ENCODE results near the gene PDCD1.

- no peak for TF ChIP-seq CTCF (tag by site-specific recombination; IDR thresholded peaks at IDR 0.05)
- no peak for TF ChIP-seq REST (tag by site-specific recombination; IDR thresholded peaks at IDR 0.05)
- TF ChIP-seq SETDB1 (IDR thresholded peaks at IDR 0.05; ENCODE audit: insufficient read length, low read length): no peak
- TF ChIP-seq OSR2 (tag by site-specific recombination; IDR thresholded peaks at IDR 0.05): no peak
- TF ChIP-seq SCRT2 (tag by site-specific recombination; IDR thresholded peaks at IDR 0.05): no peak
- no peak for TF ChIP-seq PRDM1 (tag by site-specific recombination; IDR thresholded peaks at IDR 0.05)
- no peak for TF ChIP-seq ZNF324 (tag by site-specific recombination; IDR thresholded peaks at IDR 0.05)
- TF ChIP-seq ZNF561 (tag by site-specific recombination; IDR thresholded peaks at IDR 0.05; ENCODE audit: borderline replicate concordance): no peak
- TF ChIP-seq ZBTB11 (tag by site-specific recombination; conservative IDR thresholded peaks at IDR 0.05; ENCODE audit: low read depth): no peak
Observed at GRCh38 chr2:241894681-241895426, 36.2 kb upstream of the PDCD1 start.

Measured in HEK293 (cell line).